LHCN-M2 (cell line): ENCODE results near the gene KIAA0930. TPM values are rescaled to one million over a fixed set of nuclear protein-coding genes. Genes with fewer than 3 reads are reported as not detected.

Experiments used
- DNase-seq: peaks from one replicate; pipeline ENCODE4 v3.0.0-alpha.2; 2012; ENCODE audit warnings: low read depth
- total RNA-seq: library from RNA; depleted of rRNA; stranded (reverse); fragments of >200 nt; gene quantifications from 2 replicates; pipeline ENCODE4 v1.2.3, GENCODE V29; 2014

KIAA0930 gene
- total RNA-seq, 1 experiment from 2014 or later, result 27.3 TPM

DNA sequence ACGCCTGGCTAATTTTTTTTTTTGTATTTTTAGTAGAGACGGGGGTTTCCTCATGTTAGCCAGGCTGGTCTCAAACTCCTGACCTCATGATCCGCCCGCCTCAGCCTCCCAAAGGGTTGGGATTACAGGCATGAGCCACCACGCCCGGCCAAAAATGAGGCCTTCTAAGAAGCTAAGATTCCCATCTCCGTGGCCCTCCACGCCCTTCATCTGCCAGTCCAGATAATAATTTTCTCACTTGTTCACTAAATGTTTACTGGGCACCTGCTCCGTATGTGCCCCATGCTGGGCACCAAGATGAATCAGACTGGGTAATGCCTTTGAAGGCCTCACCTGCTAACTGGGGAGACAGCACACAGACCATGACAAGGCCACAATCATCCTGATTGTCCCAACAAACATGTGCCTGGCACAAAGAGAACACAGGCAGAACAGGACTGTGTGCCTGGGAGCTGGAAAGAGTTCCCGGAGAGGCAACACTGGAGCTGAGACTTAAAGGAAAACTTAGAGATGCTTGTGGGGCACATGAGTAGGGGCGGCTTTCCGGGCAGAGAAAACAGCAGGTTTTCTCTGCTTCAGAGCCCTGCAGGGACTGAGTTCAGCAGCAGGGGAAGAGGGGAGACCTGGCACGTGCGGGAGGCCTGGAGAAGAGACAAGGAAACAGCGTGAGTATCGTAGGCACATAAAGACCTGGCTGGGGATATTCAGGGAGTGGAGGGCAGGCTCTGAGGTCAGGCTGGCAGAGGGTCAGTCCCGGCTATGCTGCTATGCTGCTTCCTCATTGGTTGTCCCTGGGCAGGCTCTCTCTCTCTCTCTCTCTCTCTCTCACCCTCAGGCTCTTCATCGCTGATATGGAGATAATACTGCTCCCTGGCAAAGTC lies 2.4 kb downstream of the KIAA0930 start:
- DNase-seq, result no peak

DNA sequence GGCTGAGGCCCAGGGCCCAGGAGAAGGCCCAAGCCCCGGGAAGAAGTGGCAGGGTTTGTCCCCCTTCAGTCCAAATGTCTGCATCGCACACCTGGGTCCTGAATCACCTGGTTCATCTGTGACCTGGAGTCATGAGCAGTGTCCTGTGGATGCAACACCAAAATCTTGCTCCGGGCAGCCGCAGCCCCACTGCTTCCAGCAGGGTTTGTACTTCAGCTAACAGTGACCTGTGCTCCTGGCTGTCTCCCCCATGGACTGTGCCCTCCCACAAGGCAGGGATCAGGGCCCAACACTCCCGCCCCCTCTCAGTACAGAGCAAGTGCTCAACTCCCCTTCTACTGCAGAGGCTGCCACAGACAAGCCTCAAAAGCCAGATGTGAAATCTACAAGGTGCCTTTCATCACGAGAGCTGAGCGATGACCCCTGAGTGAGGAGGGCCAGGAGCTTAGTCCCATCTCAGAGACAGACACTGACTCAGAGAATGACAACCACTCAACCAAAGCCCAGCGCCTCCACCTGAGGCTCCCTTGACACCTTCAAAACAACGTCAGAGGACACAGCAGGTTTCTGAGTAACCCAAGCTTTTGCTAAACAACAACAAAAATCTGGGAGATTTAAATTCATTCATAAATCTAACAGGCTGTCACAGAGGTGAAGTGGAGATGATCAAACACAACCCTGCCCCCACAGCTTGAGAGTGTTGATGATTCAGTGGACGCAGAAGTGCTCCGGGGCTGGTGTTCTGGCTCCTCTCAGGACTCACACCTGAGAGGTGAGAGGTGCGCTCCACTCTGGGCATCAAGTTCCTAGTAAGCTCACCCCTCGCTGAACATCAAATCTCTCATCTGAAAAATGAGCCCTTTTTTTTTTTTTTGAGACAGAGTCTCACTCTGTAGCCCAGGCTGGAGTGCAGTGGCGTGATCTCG lies 3.4 kb downstream of the KIAA0930 start:
- no peak for DNase-seq

DNA sequence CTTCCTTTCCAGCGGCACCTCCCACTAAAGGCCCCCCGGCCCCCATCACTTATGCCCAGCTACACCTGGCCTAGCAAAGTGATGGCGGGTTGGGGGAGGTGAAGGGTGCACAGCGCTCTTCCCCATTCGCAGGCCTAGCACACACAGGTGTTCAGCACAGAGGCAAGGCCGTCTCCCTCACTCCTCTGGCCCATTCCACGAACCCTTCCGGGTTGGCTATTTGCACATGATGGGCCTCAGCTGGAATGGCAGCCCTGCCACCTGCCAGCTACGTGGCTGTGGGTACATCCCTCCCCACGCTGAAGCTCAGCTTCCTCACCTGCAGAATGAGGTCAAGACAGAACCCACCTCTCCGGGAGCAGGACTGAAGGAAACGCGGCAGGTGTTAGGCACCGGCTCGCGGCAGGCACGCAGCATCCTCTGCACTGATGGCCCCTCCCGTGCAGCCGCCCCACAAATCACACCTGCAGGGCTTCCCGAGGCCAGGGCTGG lies 4.8 kb downstream of the KIAA0930 start:
- DNase-seq, result no peak

DNA sequence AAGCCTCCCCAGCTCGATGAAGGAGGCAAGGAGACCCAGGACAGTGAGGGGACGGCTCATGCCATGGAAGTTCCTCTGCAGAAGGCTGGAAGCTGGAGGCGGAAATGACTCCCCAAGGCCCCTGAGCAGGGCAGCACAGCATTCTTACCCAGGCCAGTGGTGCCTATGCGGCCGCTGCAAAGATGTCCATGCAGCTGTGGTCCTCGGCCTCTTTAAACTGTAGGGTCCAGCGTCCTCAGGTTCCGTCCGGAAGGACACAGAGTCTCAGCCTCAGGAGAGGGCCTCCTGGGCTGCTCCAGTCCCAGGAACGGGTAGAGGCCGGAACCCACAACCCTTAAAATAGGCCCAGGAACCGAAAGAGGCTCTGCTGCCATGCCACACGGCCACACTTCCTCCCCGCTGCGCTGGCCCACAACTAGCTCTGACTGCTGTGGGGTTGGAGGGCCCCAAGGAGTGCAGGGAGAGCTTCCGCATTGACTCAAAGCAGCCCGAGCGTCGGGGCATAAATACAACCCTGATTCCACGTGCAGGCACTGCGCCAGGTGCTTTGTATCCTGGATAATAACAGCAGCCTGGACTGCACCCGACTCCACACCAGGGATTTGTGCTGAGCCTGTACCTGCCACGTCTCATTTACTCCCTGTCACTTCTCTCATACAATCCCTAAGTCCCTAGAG lies 5.5 kb downstream of the KIAA0930 start:
- DNase-seq, result no peak

DNA sequence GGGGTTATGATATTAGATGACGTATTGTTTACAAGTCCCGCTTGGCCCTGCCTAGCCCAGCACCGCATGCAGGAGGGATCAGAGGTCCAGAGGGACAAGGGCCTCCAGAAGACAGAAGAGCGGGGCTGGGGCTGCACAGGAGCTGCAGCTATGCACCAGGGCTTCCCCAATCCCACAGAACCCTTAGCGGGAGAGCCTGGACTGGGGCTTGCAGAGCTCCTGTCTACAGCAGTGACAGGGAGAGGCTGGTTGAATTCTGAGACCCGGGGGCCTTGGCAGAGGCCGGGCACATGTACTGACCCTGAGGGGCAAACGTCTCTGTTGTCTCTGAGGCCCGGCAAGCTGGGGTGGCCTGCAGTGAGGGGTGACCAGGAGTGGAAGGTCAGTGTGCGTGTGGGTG lies 6.9 kb downstream of the KIAA0930 start:
- DNase-seq, result no peak

DNA sequence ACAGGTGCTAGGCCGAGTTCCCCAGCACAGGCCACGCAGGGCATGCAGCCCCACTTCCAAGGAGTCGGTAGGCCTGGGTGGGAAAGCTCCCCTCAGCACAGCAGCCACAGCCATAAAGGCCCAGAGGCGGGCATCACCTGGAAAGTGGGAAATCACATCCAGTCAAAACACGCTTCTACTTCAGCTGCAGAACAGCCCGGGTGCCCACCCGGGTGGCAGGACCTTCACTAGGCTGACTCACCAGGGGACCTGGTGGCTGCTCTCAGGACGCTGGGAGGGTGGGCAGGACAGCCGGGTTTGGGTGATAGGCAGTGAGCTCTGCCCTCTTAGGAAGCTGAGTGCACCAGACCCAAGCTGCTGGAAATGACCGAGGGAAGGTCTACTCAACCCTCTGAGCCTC lies 7.3 kb downstream of the KIAA0930 start:
- no peak for DNase-seq

DNA sequence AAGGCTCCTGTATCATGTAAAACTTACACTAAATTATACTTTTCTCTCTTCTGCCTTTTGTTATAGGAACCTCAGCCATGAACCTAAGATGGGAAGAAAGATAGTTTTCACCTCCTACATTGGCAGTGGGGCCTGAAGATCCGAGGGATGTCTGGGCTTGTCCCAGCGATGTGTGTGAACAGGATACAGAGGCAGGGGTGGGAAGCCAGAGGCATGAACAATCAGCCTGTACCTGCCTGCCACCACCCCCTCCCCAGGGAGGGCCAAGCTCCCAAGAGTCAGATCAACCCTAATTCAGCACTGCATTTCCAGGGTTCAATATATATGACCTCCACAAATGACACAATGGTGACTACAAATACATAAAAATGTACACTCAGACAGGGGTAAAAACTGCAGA lies 9.4 kb downstream of the KIAA0930 start:
- no peak for DNase-seq

DNA sequence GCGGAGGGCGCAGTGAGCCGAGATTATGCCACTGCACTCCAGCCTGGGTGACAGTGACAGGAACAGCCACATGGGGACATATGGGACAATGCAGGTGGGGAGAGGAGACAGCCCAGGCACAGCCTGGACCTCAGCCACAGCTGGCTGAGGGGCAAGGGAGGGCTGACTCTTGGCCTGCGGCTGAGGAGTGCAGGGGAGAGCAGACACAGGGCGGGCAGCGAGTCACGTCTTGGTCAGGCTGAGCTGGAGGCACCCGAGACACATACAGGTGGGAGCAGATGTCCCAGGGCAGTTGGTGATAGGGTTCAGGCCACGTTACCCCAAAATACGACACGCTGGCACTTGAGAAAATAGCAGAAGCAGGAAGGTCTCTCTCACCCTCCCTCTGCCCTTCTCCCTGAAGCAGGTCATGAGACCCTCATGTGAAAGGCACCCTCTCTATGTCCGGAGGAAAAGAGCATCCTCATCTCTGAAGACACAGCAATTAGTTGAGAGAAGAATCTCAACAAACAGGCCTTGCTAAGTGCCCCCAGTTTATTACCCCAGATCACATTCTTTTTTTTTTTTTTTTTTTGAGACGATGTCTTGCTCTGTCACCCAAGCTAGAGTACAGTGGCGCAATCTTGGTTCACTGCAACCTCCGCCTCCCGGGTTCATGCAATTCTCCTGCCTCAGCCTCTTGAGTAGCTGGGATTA lies 10.5 kb downstream of the KIAA0930 start:
- no peak for DNase-seq

DNA sequence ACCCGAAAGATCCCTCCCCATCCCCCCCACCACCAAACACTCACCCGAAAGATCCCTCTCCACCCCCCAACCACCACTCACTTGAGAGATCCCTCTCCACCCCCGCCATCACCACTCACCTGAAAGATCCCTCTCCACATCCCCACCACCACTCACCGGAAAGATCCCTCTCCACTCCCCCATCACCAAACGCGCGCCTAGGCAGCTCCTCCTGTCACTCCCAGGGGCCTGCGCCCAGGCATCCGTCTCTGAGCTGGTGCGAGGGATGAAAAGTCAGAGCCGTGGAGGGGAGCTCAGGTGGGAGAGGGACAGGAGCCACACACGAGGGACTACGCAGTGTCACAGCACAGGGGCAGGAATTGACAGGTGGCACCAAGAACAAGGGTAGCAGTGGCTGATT lies 11.5 kb downstream of the KIAA0930 start:
- DNase-seq, result no peak

DNA sequence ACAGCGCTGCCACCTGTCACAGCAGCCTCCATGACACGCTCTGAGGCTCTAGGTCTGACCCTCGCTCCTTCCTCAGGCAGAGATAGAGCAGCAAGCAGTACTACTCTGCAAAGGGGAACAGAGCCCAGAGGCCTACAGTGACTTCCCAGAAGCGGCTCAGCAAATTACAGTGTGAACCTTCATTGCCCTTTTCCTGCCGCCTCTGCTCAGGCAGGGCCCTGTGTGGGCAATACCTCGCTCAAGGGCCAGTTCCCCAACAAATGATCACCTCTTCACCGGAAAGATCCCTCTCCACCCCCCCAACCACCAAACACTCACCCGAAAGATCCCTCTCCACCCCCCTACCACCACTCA lies 12.3 kb downstream of the KIAA0930 start:
- DNase-seq, result no peak

DNA sequence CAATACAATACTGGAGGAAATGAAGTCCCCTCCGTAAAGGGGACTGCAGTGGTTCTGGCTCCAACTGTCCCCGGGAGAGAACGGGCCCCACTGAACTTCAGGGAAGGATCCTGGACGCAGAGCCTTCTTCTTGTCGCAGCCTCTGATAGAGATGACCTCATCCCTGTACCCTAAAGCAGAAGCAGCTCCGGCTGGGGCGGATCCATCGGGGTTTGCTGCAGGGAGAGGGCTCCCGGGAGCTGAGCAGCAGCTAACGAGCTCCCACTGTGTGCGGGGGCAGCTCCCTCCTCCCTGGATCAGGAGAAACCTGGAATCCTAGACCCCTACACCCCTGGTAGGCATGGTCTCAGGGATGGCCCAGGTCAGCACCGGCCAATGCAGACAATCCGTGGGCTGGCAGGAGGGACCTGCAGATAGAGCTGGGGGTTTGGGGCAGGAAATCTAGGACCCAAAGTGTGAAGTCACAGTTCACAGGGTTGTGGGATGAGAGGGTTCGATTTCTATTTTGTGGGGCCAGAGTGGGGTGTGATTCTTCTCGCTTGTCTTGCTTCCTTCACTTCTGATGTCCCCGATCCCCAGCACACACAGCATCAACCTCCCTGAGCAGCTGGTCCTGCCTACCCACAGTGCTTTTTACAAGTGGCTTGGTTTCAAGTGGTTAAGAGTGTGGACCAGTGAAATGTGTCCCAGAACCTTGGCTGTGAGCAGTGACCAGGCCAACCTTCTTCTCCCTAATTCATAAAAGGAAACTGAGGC lies 12.9 kb downstream of the KIAA0930 start:
- DNase-seq, result no peak

DNA sequence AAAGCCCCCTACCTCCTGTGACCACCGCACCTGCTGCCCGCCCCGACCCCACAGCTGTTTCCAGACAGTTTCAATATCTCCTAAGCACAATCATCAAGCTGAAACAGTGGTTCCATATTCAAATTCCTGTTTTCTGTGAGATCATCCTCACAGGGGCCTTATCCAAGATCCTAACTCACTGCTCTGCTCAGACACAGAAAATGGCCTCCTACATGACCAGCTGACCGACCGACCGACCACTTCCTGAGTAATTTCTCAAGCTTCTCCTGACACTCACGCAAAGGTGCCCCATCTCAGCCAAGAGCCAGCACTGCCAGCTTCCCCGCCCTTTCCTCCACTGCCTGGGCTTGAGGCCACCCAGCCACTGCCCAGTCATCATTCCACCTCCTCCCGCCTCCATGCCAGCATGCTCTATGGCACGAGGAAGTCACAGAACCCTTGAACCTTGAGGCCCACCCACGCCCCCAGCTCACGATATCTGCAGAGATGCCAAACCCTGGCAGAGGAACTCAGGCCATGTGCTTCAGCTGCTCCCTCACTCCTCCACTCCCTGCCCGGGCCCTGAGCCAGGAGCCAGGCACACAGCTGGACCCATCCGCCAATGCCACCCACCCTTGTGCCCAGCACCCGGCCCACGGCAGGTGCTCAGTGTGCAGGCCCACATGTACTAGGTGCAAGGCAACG lies 14.0 kb downstream of the KIAA0930 start:
- DNase-seq, result peak; percentile 38

DNA sequence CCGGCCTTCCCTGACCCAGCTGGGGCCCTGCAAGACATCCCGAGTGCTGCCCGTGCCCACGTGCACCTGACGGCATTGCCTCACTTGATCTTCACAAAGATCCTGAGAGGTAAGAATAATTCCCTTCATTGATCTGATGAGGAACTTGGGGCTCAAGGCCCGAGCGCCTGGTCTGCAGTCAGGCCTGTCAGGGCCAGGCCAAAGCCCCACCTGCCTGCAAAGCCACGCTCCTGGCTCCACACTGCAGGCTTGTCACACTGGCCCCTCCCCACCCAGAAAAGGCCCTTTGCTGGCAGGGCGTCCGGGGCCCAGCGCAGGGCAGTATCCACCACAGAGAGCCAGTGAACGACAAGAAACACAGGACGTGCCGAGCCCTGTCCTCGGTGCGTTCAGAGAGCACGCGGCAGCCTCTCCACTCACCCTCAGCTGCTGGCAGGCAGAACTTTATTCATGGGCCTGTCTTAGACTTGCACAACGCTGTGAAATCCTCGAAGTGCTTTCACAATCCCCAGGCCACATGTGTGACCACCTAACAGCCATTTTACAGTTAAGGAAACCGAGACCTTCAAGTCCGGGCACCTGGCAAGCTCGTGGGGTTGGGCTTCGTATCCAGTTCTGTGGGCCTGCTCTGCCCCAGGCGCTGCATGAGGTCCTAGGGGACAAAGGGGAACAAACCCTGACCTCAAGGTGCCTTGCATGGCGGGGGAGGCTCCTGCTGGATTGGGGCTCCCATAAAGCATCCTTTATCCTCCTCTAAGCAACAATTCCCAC lies 14.8 kb downstream of the KIAA0930 start:
- DNase-seq, result no peak

DNA sequence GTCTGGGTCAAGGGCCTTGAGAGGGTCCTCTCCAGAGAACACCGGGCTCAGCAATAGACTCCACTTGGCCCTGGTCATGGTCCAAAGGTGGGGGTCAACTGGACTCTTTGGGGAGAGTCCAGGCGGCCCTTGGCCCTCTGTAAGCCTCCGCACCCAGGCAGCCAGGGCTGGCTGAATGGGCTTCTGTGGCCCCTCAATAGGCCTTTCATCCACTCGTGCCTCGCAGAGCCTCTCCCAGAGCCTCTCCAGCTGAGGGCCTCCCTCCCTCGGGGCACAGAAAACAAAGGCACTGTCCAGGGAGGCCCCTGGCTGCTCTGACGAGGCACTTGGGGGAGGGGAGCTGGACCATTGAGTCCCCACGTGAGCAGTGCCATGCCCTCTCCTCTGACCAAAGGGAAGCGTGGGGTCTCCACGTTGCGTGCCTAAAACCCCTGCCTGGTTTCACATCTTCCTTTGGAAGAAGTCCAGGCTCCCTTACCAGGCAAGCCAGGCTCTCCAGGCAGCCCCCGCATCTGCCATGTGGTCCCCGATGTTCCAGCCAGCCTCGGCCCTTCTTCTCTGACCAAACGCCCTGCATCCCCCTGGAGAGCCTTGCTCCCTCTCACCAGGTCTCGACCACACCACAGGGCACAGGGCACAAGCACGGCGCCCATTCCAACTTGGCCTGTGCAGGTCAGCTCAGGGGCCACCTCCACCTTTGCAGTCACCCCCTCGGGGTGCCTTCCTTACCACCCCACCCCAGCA lies 15.5 kb downstream of the KIAA0930 start:
- DNase-seq, result no peak

DNA sequence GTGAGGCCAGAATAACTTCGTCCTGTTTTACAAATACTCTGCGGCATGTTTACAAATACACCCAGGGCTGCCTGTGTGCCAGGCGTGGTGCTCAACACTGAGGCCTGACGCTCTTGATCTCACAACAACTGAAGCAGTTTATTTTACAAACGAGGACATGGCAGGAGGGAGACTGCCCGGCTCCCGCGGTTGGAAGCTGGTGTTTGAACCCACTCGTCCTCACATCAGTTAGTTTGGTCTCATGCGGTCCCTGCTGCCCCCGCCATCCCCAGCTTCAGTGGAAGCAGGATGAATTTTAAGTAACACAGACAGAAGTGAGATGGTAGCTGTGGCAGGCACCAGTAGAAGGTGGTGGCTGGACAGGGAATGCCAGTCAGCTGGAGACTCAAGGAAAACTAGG lies 16.4 kb downstream of the KIAA0930 start:
- DNase-seq, result no peak

DNA sequence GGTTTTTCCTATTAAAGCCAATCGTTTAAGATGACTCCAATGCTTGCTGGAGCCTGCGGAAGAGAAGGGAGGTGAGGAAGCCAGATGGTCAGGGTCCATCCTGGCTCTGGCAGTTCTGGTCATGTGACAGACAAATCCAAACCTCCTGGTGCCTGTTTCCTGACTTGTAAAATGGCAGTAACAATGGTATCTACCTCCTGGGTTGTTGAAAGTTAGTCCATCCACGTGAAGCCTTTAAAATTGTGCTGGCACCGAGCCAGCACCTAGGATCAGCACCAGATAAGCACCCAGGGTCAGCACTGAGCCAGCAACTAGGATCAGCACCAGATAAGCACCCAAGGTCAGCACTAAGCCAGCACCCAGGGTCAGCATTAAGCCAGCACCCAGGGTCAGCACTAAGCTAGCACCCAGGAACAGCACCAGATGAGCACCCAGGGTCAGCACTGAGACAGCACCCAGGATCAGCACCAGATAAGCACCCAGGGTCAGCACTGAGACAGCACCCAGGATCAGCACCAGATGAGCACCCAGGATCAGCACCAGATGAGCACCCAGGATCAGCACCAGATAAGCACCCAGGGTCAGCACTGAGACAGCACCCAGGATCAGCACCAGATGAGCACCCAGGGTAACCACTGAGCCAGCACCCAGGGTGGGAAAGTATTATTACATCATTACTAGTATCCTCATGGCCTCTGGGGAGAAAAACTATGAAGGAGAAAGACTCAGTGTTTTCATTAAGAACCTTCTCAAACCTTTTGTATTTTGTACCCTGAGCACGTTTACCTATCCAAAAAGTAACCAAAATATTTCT lies 17.2 kb downstream of the KIAA0930 start:
- DNase-seq, result no peak

DNA sequence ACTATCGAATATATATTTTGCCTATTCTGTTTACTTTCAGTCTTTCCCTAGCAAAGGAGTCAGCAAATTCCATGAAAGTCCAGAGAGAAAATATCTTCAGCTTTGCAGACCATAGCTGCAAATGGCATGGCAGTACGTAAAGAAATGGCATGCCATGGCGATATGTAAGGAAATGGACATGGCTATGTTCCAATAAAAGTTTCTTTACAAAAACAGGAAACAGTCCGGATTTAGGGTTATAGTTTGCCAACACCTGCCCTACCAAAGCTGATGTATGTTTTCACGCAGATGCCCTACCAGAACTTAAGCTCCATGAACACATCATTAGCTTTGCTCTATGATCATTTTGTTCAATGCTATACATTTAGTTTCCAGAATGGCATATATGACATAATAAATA lies 19.5 kb downstream of the KIAA0930 start:
- no peak for DNase-seq

DNA sequence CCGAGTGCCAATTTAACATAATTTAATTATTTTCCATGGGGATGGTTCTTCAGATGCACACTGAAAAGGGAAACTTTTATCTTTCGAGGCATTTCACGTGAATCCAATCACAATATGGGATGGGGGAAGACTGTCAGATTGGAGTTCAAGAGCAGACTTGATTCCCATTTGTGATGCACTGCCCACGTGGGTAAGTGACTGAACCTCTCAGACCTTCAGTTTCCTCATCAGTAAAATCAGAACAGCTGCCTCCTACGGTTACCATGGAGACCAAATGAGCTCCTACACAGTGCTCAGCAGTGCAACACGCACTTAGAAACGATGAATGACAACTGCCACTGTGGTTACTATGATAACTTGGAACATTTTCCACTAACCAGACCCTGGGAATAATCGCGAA lies 21.7 kb downstream of the KIAA0930 start:
- DNase-seq, result peak; percentile 88
